ENCODE measurements around the gene LRFN2. TPM values are rescaled to one million over a fixed set of nuclear protein-coding genes. Genes with fewer than 3 reads are reported as not detected.

Gene LRFN2
- total and polyA plus RNA-seq, 4 donors, result under 0.01 to 0.01 TPM; not detected in 2

GRCh38 chr6:40611434-40611833 lies 24.3 kb upstream of the LRFN2 start:
- Histone ChIP-seq H3K27me3 (ENCODE audit: control insufficient read depth in 4 of 4, insufficient read depth in 4 of 4, low read length in 3 of 4) (peaks cover 0 to 2% (median 0%) of the 10 kb centered on the region in 4 donors), H3K36me3 (ENCODE audit: control insufficient read depth in 4 of 4, insufficient read depth in 3 of 4, low read depth in 1 of 4, low read length in 3 of 4) (no peaks in the 10 kb centered on the region), H3K9me3 (ENCODE audit: control insufficient read depth in 4 of 4, low read length in 3 of 4) (no peaks in the 10 kb centered on the region), H3K4me3 (ENCODE audit: low read depth in 1 of 3, low read length in 3 of 3) (no peak overlapping the region), H3K4me1 (ENCODE audit: control insufficient read depth in 4 of 4, insufficient read depth in 4 of 4, low read length in 3 of 4) (no peaks in the 10 kb centered on the region), H3K27ac (ENCODE audit: low read depth in 1 of 2, low read length in 2 of 2) (no peak overlapping the region), H3K9ac (ENCODE audit: low read depth in 1 of 2, low read length in 2 of 2) (no peak overlapping the region)
- whole genome bisulfite sequencing, result 79% methylated on average over 5 of the region's 5 CpGs
- DNase-seq (ENCODE audit: low spot score), result no peak
- TF ChIP-seq FOXA2 (IDR thresholded peaks at IDR 0.05), result no peak
- no peak for TF ChIP-seq RXRA (IDR thresholded peaks at IDR 0.05)
- TF ChIP-seq HNF4A (conservative IDR thresholded peaks at IDR 0.05), result no peak
- TF ChIP-seq YY1 (IDR thresholded peaks at IDR 0.05), result no peak
- TF ChIP-seq ATF3 (IDR thresholded peaks at IDR 0.05), result no peak
- TF ChIP-seq NR2F2 (IDR thresholded peaks at IDR 0.05), result no peak
- no peak for TF ChIP-seq SP1 (IDR thresholded peaks at IDR 0.05)
- TF ChIP-seq EGR1 (IDR thresholded peaks at IDR 0.05; ENCODE audit: low read depth in 2 of 2), result no peak
- no peak for TF ChIP-seq JUND (IDR thresholded peaks at IDR 0.05)
- TF ChIP-seq GABPA (IDR thresholded peaks at IDR 0.05 in 1 of 2, conservative IDR thresholded peaks at IDR 0.05 in 1 of 2), result no peak
- no peak for TF ChIP-seq ZBTB33 (IDR thresholded peaks at IDR 0.05)
- TF ChIP-seq REST (IDR thresholded peaks at IDR 0.05), result no peak
- no peak for TF ChIP-seq MAX (IDR thresholded peaks at IDR 0.05)

- Histone ChIP-seq H3K27ac (ENCODE audit: low read depth in 1 of 2, low read length in 2 of 2) (no peak overlapping the region), H3K9ac (ENCODE audit: low read depth in 1 of 2, low read length in 2 of 2) (no peak overlapping the region), H3K4me1 (ENCODE audit: control insufficient read depth in 4 of 4, insufficient read depth in 4 of 4, low read length in 3 of 4) (no peaks in the 10 kb centered on the region), H3K4me3 (ENCODE audit: low read depth in 1 of 3, low read length in 3 of 3) (no peak overlapping the region), H3K9me3 (ENCODE audit: control insufficient read depth in 4 of 4, low read length in 3 of 4) (no peaks in the 10 kb centered on the region), H3K27me3 (ENCODE audit: control insufficient read depth in 4 of 4, insufficient read depth in 4 of 4, low read length in 3 of 4) (peaks cover 0 to 2% (median 0%) of the 10 kb centered on the region in 4 donors), H3K36me3 (ENCODE audit: control insufficient read depth in 4 of 4, insufficient read depth in 3 of 4, low read depth in 1 of 4, low read length in 3 of 4) (no peaks in the 10 kb centered on the region)
- no peak for DNase-seq (ENCODE audit: low spot score)
- WGBS, result 35% methylated on average over 2 of the region's 2 CpGs
- no peak for TF ChIP-seq NR2F2 (IDR thresholded peaks at IDR 0.05)
- TF ChIP-seq HNF4A (conservative IDR thresholded peaks at IDR 0.05), result no peak
- TF ChIP-seq CTCF (IDR thresholded peaks at IDR 0.05; ENCODE audit: low read depth, low read length, missing input control), result no peak
- no peak for TF ChIP-seq REST (IDR thresholded peaks at IDR 0.05)
These were observed 23.1 kb upstream of the LRFN2 start for GRCh38 chr6:40610229-40610628.
